CD14-positive monocyte (primary cell): ENCODE measurements around the gene CDK2. TPM values are rescaled to one million over a fixed set of nuclear protein-coding genes. Genes with fewer than 3 reads are reported as not detected.

ENCODE experiments used
- DNase-seq, 3 donors: peaks; one replicate each; pipeline ENCODE4 v3.0.0-alpha.2; 2011 to 2022
- H2AFZ ChIP-seq: 2 replicates; pipeline ENCODE4 v1.6.0; 2012; ENCODE audit warnings: mild to moderate bottlenecking, low read depth, low read length, inconsistent platforms; ENCODE audit not compliant: insufficient read depth, poor library complexity, severe bottlenecking
- H3K27ac ChIP-seq, 2 donors: 1 replicate in 1 of 2; 2 replicates in 1 of 2; pipeline ENCODE4 v1.5.1; 2012 to 2013; ENCODE audit warnings: low read length in 2 of 2, control low read depth in 1 of 2, inconsistent platforms in 1 of 2, low read depth in 1 of 2, mild to moderate bottlenecking in 1 of 2
- H3K27me3 ChIP-seq, 2 donors: one replicate each; pipeline versions ENCODE4 v1.6.0 to v1.6.1; 2011 to 2013; ENCODE audit warnings: low read length in 2 of 2; ENCODE audit not compliant: control insufficient read depth in 2 of 2, insufficient read depth in 2 of 2
- H3K36me3 ChIP-seq, 2 donors: replicated peaks in 1 of 2; 1 replicate in 1 of 2; 2 replicates in 1 of 2; pipeline versions ENCODE4 v1.5.1 to v1.6.1; 2012 to 2013; ENCODE audit warnings: low read length in 2 of 2, control low read depth in 1 of 2, inconsistent platforms in 1 of 2, mild to moderate bottlenecking in 1 of 2; ENCODE audit not compliant: insufficient read depth in 2 of 2, control insufficient read depth in 1 of 2
- H3K4me1 ChIP-seq, 2 donors: 1 replicate in 1 of 2; 2 replicates in 1 of 2; pipeline versions ENCODE4 v1.5.1 to v1.6.1; 2012 to 2013; ENCODE audit warnings: low read length in 2 of 2, control low read depth in 1 of 2, inconsistent platforms in 1 of 2, mild to moderate bottlenecking in 1 of 2, moderate library complexity in 1 of 2; ENCODE audit not compliant: insufficient read depth in 2 of 2, control insufficient read depth in 1 of 2
- H3K4me2 ChIP-seq: replicated peaks from 2 replicates; pipeline ENCODE3; 2012; ENCODE audit warnings: low read length, moderate library complexity, mild to moderate bottlenecking; ENCODE audit not compliant: poor library complexity, severe bottlenecking; ENCODE audit errors: extremely low read depth
- H3K4me3 ChIP-seq, 3 experiments: fragments of 200-600 bp in 1 of 3; sonication (generic) in 1 of 3; replicated peaks in 1 of 3; 1 replicate in 2 of 3; 2 replicates in 1 of 3; pipeline ENCODE4 v1.5.1; 2011 to 2013; ENCODE audit warnings: low read length in 3 of 3, mild to moderate bottlenecking in 3 of 3, control low read depth in 2 of 3, low read depth in 2 of 3, inconsistent platforms in 1 of 3, moderate library complexity in 1 of 3
- H3K79me2 ChIP-seq: 2 replicates; pipeline ENCODE4 v1.6.0; 2012; ENCODE audit warnings: mild to moderate bottlenecking, control low read depth, inconsistent platforms, low read length, moderate library complexity; ENCODE audit not compliant: insufficient read depth
- H3K9ac ChIP-seq: 2 replicates; pipeline ENCODE4 v1.6.0; 2017; ENCODE audit warnings: low read length, mild to moderate bottlenecking; ENCODE audit not compliant: insufficient read depth, poor library complexity, severe bottlenecking
- H3K9me3 ChIP-seq, 2 donors: replicated peaks in 1 of 2; 1 replicate in 1 of 2; 2 replicates in 1 of 2; pipeline versions ENCODE4 v1.5.1 to v1.6.1; 2012 to 2013; ENCODE audit warnings: low read length in 2 of 2, control low read depth in 1 of 2; ENCODE audit not compliant: control insufficient read depth in 1 of 2, insufficient read depth in 1 of 2
- H4K20me1 ChIP-seq: 2 replicates; pipeline ENCODE4 v1.6.0; 2012; ENCODE audit warnings: mild to moderate bottlenecking, low read length, control low read depth, moderate library complexity; ENCODE audit not compliant: insufficient read depth
- H3K27ac Mint-ChIP-seq, 7 donors: one replicate each; pipeline ENCODE4 v1.8.0; 2020; ENCODE audit warnings: mild to moderate bottlenecking in 7 of 7, mixed read lengths in 7 of 7, moderate library complexity in 6 of 7, inconsistent platforms in 2 of 7
- H3K27me3 Mint-ChIP-seq, 3 donors: one replicate each; pipeline ENCODE4 v1.8.0; 2021 to 2022; ENCODE audit warnings: low read depth in 3 of 3, mild to moderate bottlenecking in 3 of 3, mixed read lengths in 3 of 3, moderate library complexity in 3 of 3, inconsistent platforms in 1 of 3
- H3K36me3 Mint-ChIP-seq, 2 donors: one replicate each; pipeline ENCODE4 v1.8.0; 2020; ENCODE audit warnings: mixed read lengths in 2 of 2, inconsistent platforms in 1 of 2, mild to moderate bottlenecking in 1 of 2
- H3K4me1 Mint-ChIP-seq: one replicate; pipeline ENCODE4 v1.8.0; 2020; ENCODE audit warnings: mild to moderate bottlenecking, mixed read lengths
- H3K4me3 Mint-ChIP-seq, 2 donors: one replicate each; pipeline ENCODE4 v1.8.0; 2020; ENCODE audit warnings: mild to moderate bottlenecking in 2 of 2, mixed read lengths in 2 of 2, moderate library complexity in 1 of 2
- H3K9me3 Mint-ChIP-seq, 7 donors: one replicate each; pipeline ENCODE4 v1.8.0; 2020 to 2022; ENCODE audit warnings: mixed read lengths in 7 of 7, mild to moderate bottlenecking in 6 of 7, moderate library complexity in 6 of 7, inconsistent platforms in 2 of 7
- CTCF ChIP-seq: fragments of 200-600 bp; IDR thresholded peaks from one replicate; pipeline ENCODE4 v1.8.0; 2022; ENCODE audit warnings: antibody characterized with exemption, mild to moderate bottlenecking
- WGBS: methylation state at CpG from one replicate; pipeline ENCODE4 v1.1.5; 2013; ENCODE audit warnings: missing lambda C conversion rate; ENCODE audit not compliant: insufficient coverage; 5-methylcytosine and 5-hydroxymethylcytosine counted together
- intact Hi-C, 2 donors: fragments of 100-400 bp; cut with micrococcal nuclease; formaldehyde crosslinking; loops; one replicate each; pipeline versions ENCODE4 v1.15.0 to v1.15.1; 2023
- polyA plus RNA-seq, 3 donors: library from polyadenylated mRNA; depleted of rRNA in 1 of 3; unstranded in 2 of 3; stranded (reverse) in 1 of 3; fragments of 300-500 nt in 2 of 3; fragments of >200 nt in 1 of 3; fragmentation: Illumina TruSeq in 2 of 3; gene quantifications; 1 replicate in 2 of 3; 2 replicates in 1 of 3; pipeline ENCODE4 v1.2.3, GENCODE V29; 2012 to 2021

Gene CDK2
- polyA plus RNA-seq, 3 donors = 4.1 to 11.8 (median 4.7) TPM

- H3K27ac Mint-ChIP-seq = no peak overlapping the region
- H2AFZ ChIP-seq = peak overlapping the region; percentile 75
Measured at GRCh38 chr12:55972456-55972855, 5.8 kb downstream of the CDK2 start.

GRCh38 chr12:55972911-55973598, 6.4 kb downstream of the CDK2 start:
- Histone ChIP-seq H3K27ac (peak overlapping the region; percentile 83 to 90), H3K9ac (peak overlapping the region; percentile 71), H3K36me3 (no peaks in the 10 kb centered on the region), H3K9me3 (no peaks in the 10 kb centered on the region), H3K79me2 (peaks cover 42% of the 10 kb centered on the region), H2AFZ (peak overlapping the region; percentile 75), H3K4me2 (peak overlapping the region; percentile 79), H3K4me3 (peak overlapping the region; percentile 62 to 98 (median 84)), H3K27me3 (no peaks in the 10 kb centered on the region), H4K20me1 (peaks cover 16% of the 10 kb centered on the region), H3K4me1 (peaks cover 26 to 38% of the 10 kb centered on the region in 2 donors)
- no peak overlapping the region for H3K4me3 Mint-ChIP-seq
- WGBS = 0% methylated on average over 9 of the region's 18 CpGs
- intact Hi-C loops = loop anchor here in 1 of 2 donors (2.0 to 10.0 kb wide), 3 partner anchors 46 to 142 kb away; partner anchors contain the start of genes PYM1, RPL41 and ZC3H10
- no peak overlapping the region for H3K27ac Mint-ChIP-seq
- TF ChIP-seq CTCF = no peak
- H3K36me3 Mint-ChIP-seq = peaks cover 7 to 9% of the 10 kb centered on the region in 2 donors
- H3K27me3 Mint-ChIP-seq = peaks cover 0 to 2% (median 0%) of the 10 kb centered on the region in 3 donors
- peaks cover 0 to 3% (median 0%) of the 10 kb centered on the region in 7 donors for H3K9me3 Mint-ChIP-seq
- peaks cover 21% of the 10 kb centered on the region for H3K4me1 Mint-ChIP-seq
- peak in 2 of 3 donors; percentile 42 to 74 for DNase-seq

More at GRCh38 chr12:55972456-55972855, 5.8 kb downstream of the CDK2 start:
- peaks cover 21% of the 10 kb centered on the region for H3K4me1 Mint-ChIP-seq
- H3K27me3 Mint-ChIP-seq = peaks cover 0 to 2% (median 0%) of the 10 kb centered on the region in 3 donors
- DNase-seq = no peak
- Histone ChIP-seq H3K27ac (peak overlapping the region; percentile 83 to 90), H3K36me3 (no peaks in the 10 kb centered on the region), H3K27me3 (no peaks in the 10 kb centered on the region), H4K20me1 (peaks cover 10% of the 10 kb centered on the region), H3K4me1 (peaks cover 24 to 36% of the 10 kb centered on the region in 2 donors), H3K4me2 (peak overlapping the region; percentile 79), H3K9ac (no peak overlapping the region), H3K79me2 (peaks cover 40% of the 10 kb centered on the region), H3K4me3 (peak overlapping the region; percentile 62 to 98 (median 84)), H3K9me3 (no peaks in the 10 kb centered on the region)
- WGBS = no CpG with 5 or more reads among the region's 1 CpG
- H3K36me3 Mint-ChIP-seq = peaks cover 5 to 7% of the 10 kb centered on the region in 2 donors
- TF ChIP-seq CTCF = no peak
- intact Hi-C loops = loop anchor here in 1 of 2 donors (2.0 to 10.0 kb wide), 3 partner anchors 45 to 142 kb away; partner anchors contain the start of genes PYM1, RPL41 and ZC3H10
- no peak overlapping the region for H3K4me3 Mint-ChIP-seq
- no peaks in the 10 kb centered on the region for H3K9me3 Mint-ChIP-seq
